Testis (tissue), 2 donors: Measurements from ENCODE around the gene SCAF11.

Experiments used
- POLR2A ChIP-seq: fragments of 450-650 bp; IDR thresholded peaks from one replicate; pipeline ENCODE4 v1.6.1; 2017; ENCODE audit warnings: antibody characterized with exemption, mild to moderate bottlenecking, moderate library complexity
- TF ChIP-seq, protein P1 (sequence below), 3 experiments: fragments of 450-650 bp in 2 of 3; fragments of 200-600 bp in 1 of 3; sonication (generic) in 1 of 3; IDR thresholded peaks; one replicate each; pipeline ENCODE4 v1.5.1; 2016 to 2019; ENCODE audit warnings: antibody characterized with exemption in 3 of 3, mild to moderate bottlenecking in 2 of 3, moderate library complexity in 1 of 3

GRCh38 chr12:45970391-45970790 lies 20.0 kb downstream of the SCAF11 start:
- TF ChIP-seq, protein P1, sequence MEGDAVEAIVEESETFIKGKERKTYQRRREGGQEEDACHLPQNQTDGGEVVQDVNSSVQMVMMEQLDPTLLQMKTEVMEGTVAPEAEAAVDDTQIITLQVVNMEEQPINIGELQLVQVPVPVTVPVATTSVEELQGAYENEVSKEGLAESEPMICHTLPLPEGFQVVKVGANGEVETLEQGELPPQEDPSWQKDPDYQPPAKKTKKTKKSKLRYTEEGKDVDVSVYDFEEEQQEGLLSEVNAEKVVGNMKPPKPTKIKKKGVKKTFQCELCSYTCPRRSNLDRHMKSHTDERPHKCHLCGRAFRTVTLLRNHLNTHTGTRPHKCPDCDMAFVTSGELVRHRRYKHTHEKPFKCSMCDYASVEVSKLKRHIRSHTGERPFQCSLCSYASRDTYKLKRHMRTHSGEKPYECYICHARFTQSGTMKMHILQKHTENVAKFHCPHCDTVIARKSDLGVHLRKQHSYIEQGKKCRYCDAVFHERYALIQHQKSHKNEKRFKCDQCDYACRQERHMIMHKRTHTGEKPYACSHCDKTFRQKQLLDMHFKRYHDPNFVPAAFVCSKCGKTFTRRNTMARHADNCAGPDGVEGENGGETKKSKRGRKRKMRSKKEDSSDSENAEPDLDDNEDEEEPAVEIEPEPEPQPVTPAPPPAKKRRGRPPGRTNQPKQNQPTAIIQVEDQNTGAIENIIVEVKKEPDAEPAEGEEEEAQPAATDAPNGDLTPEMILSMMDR (IDR thresholded peaks at IDR 0.05), result no peak
- TF ChIP-seq POLR2A, result no peak
